Fibroblast of lung (primary cell): ENCODE data around the gene CCNY. TPM values are rescaled to one million over a fixed set of nuclear protein-coding genes. Genes with fewer than 3 reads are reported as not detected.

Experiments used
- DNase-seq, 2 donors: peaks; one replicate each; pipeline versions ENCODE4 v3.0.0 to v3.0.0-alpha.2; 2010; ENCODE audit warnings: low read depth in 2 of 2
- H2AFZ ChIP-seq: 2 replicates; pipeline ENCODE4 v1.5.1; 2012; ENCODE audit warnings: low read length, control low read depth, inconsistent platforms
- H3K27ac ChIP-seq: 2 replicates; pipeline ENCODE4 v1.5.1; 2011; ENCODE audit warnings: low read length, control low read depth; ENCODE audit not compliant: insufficient read depth
- H3K27me3 ChIP-seq: 2 replicates; pipeline ENCODE4 v1.5.1; 2011; ENCODE audit warnings: mild to moderate bottlenecking, low read length; ENCODE audit not compliant: control insufficient read depth, insufficient read depth
- H3K36me3 ChIP-seq: 2 replicates; pipeline ENCODE4 v1.5.1; 2011; ENCODE audit warnings: low read length; ENCODE audit not compliant: control insufficient read depth, insufficient read depth
- H3K4me1 ChIP-seq: 2 replicates; pipeline ENCODE4 v1.5.1; 2011; ENCODE audit warnings: low read length; ENCODE audit not compliant: control insufficient read depth, insufficient read depth; ENCODE audit errors: extremely low read depth
- H3K4me2 ChIP-seq: 2 replicates; pipeline ENCODE4 v1.5.1; 2011; ENCODE audit warnings: low read length, control low read depth; ENCODE audit not compliant: insufficient read depth; ENCODE audit errors: extremely low read depth
- H3K4me3 ChIP-seq, 4 experiments: fragments of 200-600 bp in 1 of 4; sonication (generic) in 1 of 4; replicated peaks in 1 of 4; 2 replicates each; pipeline ENCODE4 v1.5.1; 2011 to 2016; ENCODE audit warnings: low read length in 4 of 4, low read depth in 3 of 4, mild to moderate bottlenecking in 3 of 4, control low read depth in 2 of 4, inconsistent platforms in 1 of 4, mixed read lengths in 1 of 4; ENCODE audit not compliant: insufficient read depth in 1 of 4; ENCODE audit errors: control extremely low read depth in 1 of 4
- H3K79me2 ChIP-seq: 2 replicates; pipeline ENCODE4 v1.5.1; 2012; ENCODE audit warnings: mild to moderate bottlenecking, low read length, inconsistent platforms; ENCODE audit not compliant: control insufficient read depth, insufficient read depth
- H3K9ac ChIP-seq: 2 replicates; pipeline ENCODE4 v1.5.1; 2011; ENCODE audit warnings: mild to moderate bottlenecking, low read length, control low read depth; ENCODE audit not compliant: insufficient read depth
- H3K9me3 ChIP-seq: 2 replicates; pipeline ENCODE4 v1.5.1; 2012; ENCODE audit warnings: low read depth, low read length; ENCODE audit not compliant: control insufficient read depth, insufficient read depth
- H4K20me1 ChIP-seq: 2 replicates; pipeline ENCODE4 v1.5.1; 2011; ENCODE audit warnings: low read length; ENCODE audit not compliant: control insufficient read depth, insufficient read depth; ENCODE audit errors: extremely low read depth
- EZH2 ChIP-seq: IDR thresholded peaks from 2 replicates; pipeline ENCODE4 v1.5.1; 2012; ENCODE audit warnings: low read length, control low read depth, mild to moderate bottlenecking; ENCODE audit errors: missing control alignments
- polyA plus RNA-seq, 2 donors: library from polyadenylated mRNA; depleted of rRNA in 1 of 2; stranded (reverse) in 1 of 2; unstranded in 1 of 2; fragments of >200 nt; gene quantifications; 2 replicates each; pipeline ENCODE4 v1.2.1, GENCODE V29; 2011 to 2012; ENCODE audit warnings: missing spikeins in 1 of 2
- total RNA-seq: library from RNA; depleted of rRNA; stranded (reverse); fragments of >200 nt; gene quantifications from 2 replicates; pipeline ENCODE4 v1.2.1, GENCODE V29; 2014
- TF ChIP-seq, protein P1 (sequence below), 2 donors: IDR thresholded peaks in 1 of 2; conservative IDR thresholded peaks in 1 of 2; 1 replicate in 1 of 2; 2 replicates in 1 of 2; pipeline ENCODE4 v1.5.1; 2011 to 2012; ENCODE audit warnings: low read length in 2 of 2, control low read depth in 1 of 2, inconsistent platforms in 1 of 2, low read depth in 1 of 2, mild to moderate bottlenecking in 1 of 2

The CCNY gene
- total and polyA plus RNA-seq, 2 donors (not counting 1 experiment from before 2014, with no cell fraction given) = 34.7 to 66.4 TPM

DNA sequence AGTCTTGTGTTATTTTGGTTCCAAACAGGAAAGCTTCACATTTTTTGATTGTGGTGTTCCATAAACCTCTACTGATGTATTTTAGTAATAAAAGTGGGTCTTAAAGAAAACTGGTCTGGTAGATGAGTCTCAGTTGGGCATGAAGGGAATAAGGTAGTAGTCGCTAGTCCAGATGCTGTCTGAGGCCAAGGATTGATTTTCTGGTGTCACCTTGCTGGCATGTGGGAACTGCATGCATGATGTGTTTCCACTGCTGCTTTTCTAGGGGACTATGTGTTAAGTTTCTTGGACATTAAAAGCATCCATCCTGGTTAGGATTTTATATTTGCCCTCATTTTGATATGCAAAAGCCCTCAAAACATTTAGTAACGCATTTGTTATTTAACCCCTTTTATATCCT lies 145.1 kb downstream of the CCNY start:
- no peak for DNase-seq
- Histone ChIP-seq H3K4me2 (no peak overlapping the region), H3K27me3 (no peaks in the 10 kb centered on the region), H3K36me3 (no peaks in the 10 kb centered on the region), H2AFZ (no peak overlapping the region), H4K20me1 (no peaks in the 10 kb centered on the region), H3K79me2 (no peaks in the 10 kb centered on the region), H3K27ac (no peak overlapping the region), H3K9me3 (no peaks in the 10 kb centered on the region), H3K9ac (no peak overlapping the region), H3K4me1 (no peaks in the 10 kb centered on the region), H3K4me3 (no peak overlapping the region)
- TF ChIP-seq EZH2 = no peak
- TF ChIP-seq, protein P1, sequence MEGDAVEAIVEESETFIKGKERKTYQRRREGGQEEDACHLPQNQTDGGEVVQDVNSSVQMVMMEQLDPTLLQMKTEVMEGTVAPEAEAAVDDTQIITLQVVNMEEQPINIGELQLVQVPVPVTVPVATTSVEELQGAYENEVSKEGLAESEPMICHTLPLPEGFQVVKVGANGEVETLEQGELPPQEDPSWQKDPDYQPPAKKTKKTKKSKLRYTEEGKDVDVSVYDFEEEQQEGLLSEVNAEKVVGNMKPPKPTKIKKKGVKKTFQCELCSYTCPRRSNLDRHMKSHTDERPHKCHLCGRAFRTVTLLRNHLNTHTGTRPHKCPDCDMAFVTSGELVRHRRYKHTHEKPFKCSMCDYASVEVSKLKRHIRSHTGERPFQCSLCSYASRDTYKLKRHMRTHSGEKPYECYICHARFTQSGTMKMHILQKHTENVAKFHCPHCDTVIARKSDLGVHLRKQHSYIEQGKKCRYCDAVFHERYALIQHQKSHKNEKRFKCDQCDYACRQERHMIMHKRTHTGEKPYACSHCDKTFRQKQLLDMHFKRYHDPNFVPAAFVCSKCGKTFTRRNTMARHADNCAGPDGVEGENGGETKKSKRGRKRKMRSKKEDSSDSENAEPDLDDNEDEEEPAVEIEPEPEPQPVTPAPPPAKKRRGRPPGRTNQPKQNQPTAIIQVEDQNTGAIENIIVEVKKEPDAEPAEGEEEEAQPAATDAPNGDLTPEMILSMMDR (conservative IDR thresholded peaks at IDR 0.05 in 1 of 2, IDR thresholded peaks at IDR 0.05 in 1 of 2; ENCODE audit: low read depth in 1 of 2, low read length in 2 of 2) = no peak

DNA sequence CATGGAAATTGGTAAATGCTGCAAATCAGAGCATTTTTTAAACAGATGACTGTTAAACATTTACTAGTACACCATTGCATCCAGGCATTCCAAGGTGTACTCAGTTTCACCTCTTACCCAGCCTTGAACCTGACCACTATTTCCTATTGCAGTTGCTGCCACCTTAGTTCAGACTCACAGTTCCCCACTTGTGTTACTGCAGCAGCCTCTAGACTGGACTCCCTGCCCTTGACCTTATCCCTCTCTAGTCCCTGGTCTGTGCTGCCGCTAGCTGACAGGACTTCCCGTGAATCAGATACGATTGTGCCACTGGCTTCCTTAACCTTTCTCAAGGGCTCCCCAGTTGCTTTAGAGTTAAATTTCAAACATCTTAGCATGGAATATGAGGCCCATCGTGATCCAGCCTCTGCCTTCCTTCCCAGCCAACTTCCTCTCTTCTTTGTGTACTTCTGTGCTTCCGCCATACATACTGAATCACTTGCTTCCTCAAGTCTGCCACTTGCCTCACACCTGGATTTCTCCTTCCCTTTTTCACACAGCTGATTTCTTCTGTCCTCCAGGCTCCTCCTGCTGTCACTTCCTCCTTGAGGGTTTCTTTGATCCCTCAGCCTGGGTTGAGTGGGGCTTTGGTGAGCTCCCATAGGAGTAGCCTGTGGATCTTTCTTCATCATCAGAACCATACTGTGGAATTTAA lies 150.1 kb downstream of the CCNY start:
- Histone ChIP-seq H3K27ac (no peak overlapping the region), H3K79me2 (peaks cover 2% of the 10 kb centered on the region), H3K4me3 (no peak overlapping the region), H3K9ac (no peak overlapping the region), H3K4me1 (no peaks in the 10 kb centered on the region), H3K36me3 (no peaks in the 10 kb centered on the region), H4K20me1 (no peaks in the 10 kb centered on the region), H3K27me3 (no peaks in the 10 kb centered on the region), H3K9me3 (no peaks in the 10 kb centered on the region), H2AFZ (no peak overlapping the region), H3K4me2 (no peak overlapping the region)
- no peak for DNase-seq
- no peak for TF ChIP-seq EZH2
- TF ChIP-seq, protein P1 (conservative IDR thresholded peaks at IDR 0.05 in 1 of 2, IDR thresholded peaks at IDR 0.05 in 1 of 2; ENCODE audit: low read depth in 1 of 2, low read length in 2 of 2) = no peak

DNA sequence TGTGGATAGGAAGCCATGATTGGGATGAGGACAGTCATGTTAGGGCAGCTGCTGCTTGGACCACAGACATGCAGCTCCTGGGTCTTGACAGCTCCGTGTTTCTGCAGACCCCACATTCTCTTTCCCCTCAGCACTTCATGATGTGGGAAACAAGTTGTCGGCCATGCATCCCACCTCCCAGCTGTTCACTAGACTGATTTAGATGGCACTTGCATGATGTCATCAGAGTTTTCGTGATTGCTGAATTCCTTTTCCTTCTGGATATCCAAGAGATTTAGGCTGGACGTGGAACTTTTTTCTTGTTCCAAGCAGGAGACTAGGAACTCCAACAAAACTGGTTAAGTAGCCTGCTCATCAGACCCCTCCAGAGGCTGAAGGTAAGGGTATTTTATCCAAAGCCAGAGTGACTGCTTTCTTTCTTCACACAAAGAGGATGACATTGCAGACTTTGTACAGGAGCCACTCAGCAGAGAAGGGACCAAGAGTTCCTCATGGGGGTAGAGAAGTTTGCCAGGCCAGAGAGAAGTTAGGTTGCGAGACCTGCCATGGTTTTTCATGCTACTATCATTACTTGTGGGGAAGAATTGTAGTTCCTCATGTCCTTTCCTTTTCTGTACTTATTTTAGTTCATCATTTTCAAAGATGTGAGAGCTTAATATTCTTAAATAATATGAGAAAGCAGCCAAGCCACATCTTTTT lies 151.2 kb downstream of the CCNY start:
- Histone ChIP-seq H3K4me3 (no peak overlapping the region), H4K20me1 (no peaks in the 10 kb centered on the region), H3K9ac (no peak overlapping the region), H3K27ac (no peak overlapping the region), H3K4me2 (no peak overlapping the region), H3K36me3 (no peaks in the 10 kb centered on the region), H2AFZ (no peak overlapping the region), H3K79me2 (peaks cover 3% of the 10 kb centered on the region), H3K4me1 (no peaks in the 10 kb centered on the region), H3K27me3 (no peaks in the 10 kb centered on the region), H3K9me3 (no peaks in the 10 kb centered on the region)
- no peak for TF ChIP-seq EZH2
- TF ChIP-seq, protein P1 (conservative IDR thresholded peaks at IDR 0.05 in 1 of 2, IDR thresholded peaks at IDR 0.05 in 1 of 2; ENCODE audit: low read depth in 1 of 2, low read length in 2 of 2) = no peak
- DNase-seq = peak in 1 of 2 donors; percentile 57
